Measurements from ENCODE around the gene SYCP3. TPM values are rescaled to one million over a fixed set of nuclear protein-coding genes. Genes with fewer than 3 reads are reported as not detected.
"Not testable (repeated sequence)": the region's sequence is repeated elsewhere in the genome, so short reads cannot be mapped to it uniquely, and the experiment has no call there.

SYCP3 gene
- total RNA-seq, 1 donor = 0.27 TPM

DNA sequence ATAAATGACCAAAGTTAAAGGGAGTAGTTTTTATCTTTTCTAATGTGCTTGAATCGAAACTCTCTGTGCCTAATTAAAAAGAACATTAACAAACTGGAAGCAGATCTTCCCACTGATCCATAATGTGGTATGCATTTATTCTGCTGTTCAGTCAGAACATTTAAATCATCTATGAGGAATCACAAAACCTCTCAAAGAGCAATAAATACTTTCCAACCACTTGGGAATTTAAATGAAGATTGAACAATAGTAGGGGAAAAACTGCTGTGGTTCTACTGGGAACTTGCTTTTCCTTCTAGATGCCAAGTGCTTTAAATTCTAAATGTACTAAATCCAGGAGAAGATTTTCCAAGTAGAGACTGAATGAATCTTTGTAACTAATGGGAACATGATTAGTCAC lies 54.2 kb downstream of the SYCP3 start:
- DNase-seq (ENCODE audit: low read depth in 2 of 3, low spot score in 2 of 3) = no peak

DNA sequence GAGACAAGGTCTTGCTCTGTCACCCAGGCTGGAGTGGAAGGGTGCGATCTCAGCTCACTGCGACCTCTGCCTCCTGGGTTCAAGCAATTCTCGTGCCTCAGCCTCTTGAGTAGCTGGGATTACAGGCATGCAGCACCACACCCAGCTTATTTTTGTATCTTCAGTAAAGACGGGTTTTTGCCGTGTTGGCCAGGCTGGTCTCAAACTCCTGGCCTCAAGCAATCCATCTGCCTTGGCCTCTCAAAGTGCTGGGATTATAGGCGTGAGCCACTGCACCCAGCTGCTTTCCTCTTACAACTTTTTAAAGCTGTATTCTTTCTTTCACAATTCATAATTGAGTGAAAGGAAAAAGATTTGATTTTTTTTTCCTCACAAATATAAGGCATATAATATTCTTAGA lies 57.6 kb downstream of the SYCP3 start:
- not testable (repeated sequence) for DNase-seq (ENCODE audit: low read depth in 2 of 3, low spot score in 2 of 3)

- no peak for DNase-seq (ENCODE audit: low read depth in 2 of 3, low spot score in 2 of 3)
Observed at GRCh38 chr12:101680647-101681046, 58.6 kb downstream of the SYCP3 start.

GRCh38 chr12:101680240-101680639 lies 59.0 kb downstream of the SYCP3 start:
- DNase-seq (ENCODE audit: low read depth in 2 of 3, low spot score in 2 of 3) = no peak

Small RNA genes within 50 kb of the gene (small RNA-seq; reads per million reads assigned to genes)
- not detected for gene RNA5SP368
- not detected for gene RNU6-101P
- not detected for gene RNY1P16

Other genes with a start within 250 kb of the SYCP3 start
- gene MYBPC1, start 144.5 kb downstream of the SYCP3 start, total RNA-seq = not detected
- gene CHPT1, start 41.8 kb downstream of the SYCP3 start, total RNA-seq = 23.4 TPM
- 40.4 TPM for gene GNPTAB, start 91.5 kb upstream of the SYCP3 start, total RNA-seq
- gene DRAM1, start 138.1 kb upstream of the SYCP3 start, total RNA-seq = 22.4 TPM

Data from hematopoietic multipotent progenitor cell (in vitro differentiated cells).